GM12878 (cell line): ENCODE measurements around the gene UNC119B. TPM values are rescaled to one million over a fixed set of nuclear protein-coding genes. Genes with fewer than 3 reads are reported as not detected.

ENCODE experiments used
- ATAC-seq: fragments of 200-7000 bp; cut with Tn5 transposase; 3 replicates; pipeline ENCODE4 v1.9.1; 2020; ENCODE audit warnings: mild to moderate bottlenecking, moderate library complexity
- BruUV-seq: library from RNA; stranded (reverse); fragments of 400-500 nt; replicated peaks from 2 replicates; lab custom pipeline; 2021; lab: Mats Ljungman, UMichigan
- CTCF ChIA-PET: fragments of 300-600 bp; sonication (Branson Sonifier 250); formaldehyde crosslinking; extraction: SDS; loops from one replicate; lab custom pipeline; 2021; ENCODE audit warnings: inconsistent platforms; lab: Yijun Ruan, JAX
- POLR2A ChIA-PET: fragments of 350-600 bp; formaldehyde crosslinking; extraction: SDS; loops from one replicate; lab custom pipeline; 2021; ENCODE audit warnings: inconsistent platforms; lab: Charles Lee
- RAD21 ChIA-PET: fragments of 300-600 bp; sonication (Branson Sonifier 250); formaldehyde crosslinking; loops from one replicate; lab custom pipeline; 2023; ENCODE audit warnings: antibody characterized with exemption; ENCODE audit not compliant: unreplicated experiment; lab: Charles Lee
- SMC1A ChIA-PET: fragments of 300-600 bp; sonication (Branson Sonifier 250); formaldehyde crosslinking; loops from one replicate; lab custom pipeline; 2023; ENCODE audit not compliant: unreplicated experiment, uncharacterized antibody; lab: Charles Lee
- DNase-seq: peaks from one replicate; pipeline ENCODE4 v3.0.0-alpha.2; 2011; ENCODE audit warnings: low read depth, low spot score
- FAIRE-seq: peaks from 3 replicates; lab custom pipeline; 2011; peaks lifted over from hg19 to GRCh38; lab: Jason Lieb, UNC
- H2AFZ ChIP-seq: 2 replicates; pipeline ENCODE4 v1.6.0; 2011; ENCODE audit warnings: low read depth, low read length, control low read depth; ENCODE audit not compliant: control insufficient read depth
- H3K27ac ChIP-seq: 2 replicates; pipeline ENCODE4 v1.5.1; 2011; ENCODE audit warnings: control low read depth; ENCODE audit not compliant: control insufficient read depth, insufficient read depth
- H3K27me3 ChIP-seq, 2 experiments: replicated peaks in 1 of 2; 2 replicates each; pipeline versions ENCODE4 v1.6.0 to v1.6.1; 2011; ENCODE audit warnings: low read length in 1 of 2; ENCODE audit not compliant: control insufficient read depth in 2 of 2, insufficient read depth in 2 of 2
- H3K36me3 ChIP-seq, 2 experiments: 2 replicates each; pipeline ENCODE4 v1.5.1; 2011; ENCODE audit warnings: low read length in 1 of 2; ENCODE audit not compliant: control insufficient read depth in 2 of 2, insufficient read depth in 2 of 2
- H3K4me1 ChIP-seq: 2 replicates; pipeline ENCODE4 v1.6.1; 2011; ENCODE audit warnings: mild to moderate bottlenecking, low read length, moderate library complexity, mixed read lengths; ENCODE audit not compliant: control insufficient read depth, insufficient read depth
- H3K4me2 ChIP-seq: 2 replicates; pipeline ENCODE4 v1.6.0; 2011; ENCODE audit warnings: control low read depth; ENCODE audit not compliant: control insufficient read depth, insufficient read depth
- H3K4me3 ChIP-seq: fragments of 200-600 bp; sonication (generic); 2 replicates; pipeline ENCODE4 v1.5.1; 2016
- H3K79me2 ChIP-seq: 2 replicates; pipeline ENCODE4 v1.6.0; 2011; ENCODE audit warnings: low read length; ENCODE audit not compliant: control insufficient read depth, insufficient read depth
- H3K9ac ChIP-seq: 2 replicates; pipeline ENCODE4 v1.8.0; 2011; ENCODE audit warnings: low read length, control low read depth, mixed read lengths; ENCODE audit not compliant: control insufficient read depth, insufficient read depth
- H3K9me3 ChIP-seq: replicated peaks from 3 replicates; pipeline ENCODE4 v1.5.1; 2011; ENCODE audit warnings: mild to moderate bottlenecking, low read length; ENCODE audit not compliant: control insufficient read depth, insufficient read depth
- H4K20me1 ChIP-seq: 2 replicates; pipeline ENCODE4 v1.6.0; 2011; ENCODE audit not compliant: control insufficient read depth, insufficient read depth
- HSF1 ChIP-seq: fragments of 150-350 bp; IDR thresholded peaks from 2 replicates; pipeline ENCODE4 v1.6.1; 2014; ENCODE audit warnings: mild to moderate bottlenecking, low read depth, low read length
- KAT2A ChIP-seq: conservative IDR thresholded peaks from 2 replicates; pipeline ENCODE4 v1.6.1; 2011; ENCODE audit warnings: low read depth, low read length; ENCODE audit not compliant: control insufficient read depth
- NFXL1 ChIP-seq: fragments of 450-650 bp; IDR thresholded peaks from 2 replicates; pipeline ENCODE4 v1.6.1; 2017; ENCODE audit warnings: antibody characterized with exemption, mild to moderate bottlenecking, borderline replicate concordance
- NR2F1 ChIP-seq: fragments of 450-650 bp; conservative IDR thresholded peaks from 2 replicates; pipeline ENCODE4 v1.6.1; 2017; ENCODE audit warnings: mild to moderate bottlenecking
- PML ChIP-seq: IDR thresholded peaks from 2 replicates; pipeline ENCODE4 v1.6.1; 2012; ENCODE audit warnings: low read length, inconsistent platforms
- POLR2A ChIP-seq: IDR thresholded peaks from 2 replicates; pipeline ENCODE4 v1.6.1; 2011; ENCODE audit warnings: low read depth, mild to moderate bottlenecking, low read length
- RAD51 ChIP-seq: fragments of 450-650 bp; IDR thresholded peaks from 2 replicates; pipeline ENCODE4 v1.6.1; 2016; ENCODE audit warnings: moderate library complexity, mild to moderate bottlenecking, inconsistent platforms
- REST ChIP-seq: IDR thresholded peaks from 2 replicates; pipeline ENCODE4 v1.6.1; 2012; ENCODE audit warnings: mild to moderate bottlenecking, low read depth, low read length
- SMAD5 ChIP-seq: IDR thresholded peaks from 2 replicates; pipeline ENCODE4 v1.6.1; 2016; ENCODE audit warnings: antibody characterized with exemption, low read depth
- TARDBP ChIP-seq: IDR thresholded peaks from 2 replicates; pipeline ENCODE4 v1.6.1; 2016; ENCODE audit warnings: borderline replicate concordance
- WGBS: methylation state at CpG from one replicate; pipeline ENCODE4 v1.1.6; 2016; ENCODE audit warnings: low lambda C conversion rate; ENCODE audit not compliant: insufficient replicate concordance, insufficient coverage; ENCODE audit errors: missing lambda C conversion rate; 5-methylcytosine and 5-hydroxymethylcytosine counted together
- in situ Hi-C: fragments of 300-500 bp; cut with MboI; formaldehyde crosslinking; loops from 9 replicates; pipeline ENCODE4 v1.14.3; 2018; ENCODE audit warnings: mixed read lengths
- intact Hi-C: fragments of 100-400 bp; cut with micrococcal nuclease; formaldehyde crosslinking; loops from one replicate; pipeline ENCODE4 v1.14.2; 2022; ENCODE audit not compliant: unreplicated experiment
- polyA plus RNA-seq, 11 experiments: library from polyadenylated mRNA; depleted of rRNA in 4 of 11; unstranded in 6 of 11; stranded (reverse) in 5 of 11; fragments of >200 nt; fragmentation: Nextera tagmentation in 4 of 11; fragmentation: Illumina TruSeq in 1 of 11; extraction: Ambion mirVana in 4 of 11; extraction: Trizol in 1 of 11; gene quantifications; 1 replicate in 1 of 11; 2 replicates in 10 of 11; pipeline versions ENCODE4 v1.2.1 to v1.2.3, GENCODE V29; 2011 to 2016; ENCODE audit warnings: inconsistent platforms in 2 of 11, missing spikeins in 2 of 11, low read depth in 1 of 11
- total RNA-seq, 4 experiments: library from RNA; depleted of rRNA in 3 of 4; stranded (reverse); fragments of >200 nt in 3 of 4; fragmentation: Illumina TruSeq in 1 of 4; extraction: Trizol in 1 of 4; gene quantifications; 2 replicates each; pipeline versions ENCODE4 v1.2.1 to v1.2.3, GENCODE V29; 2013 to 2021

Gene UNC119B
- total and polyA plus RNA-seq, 10 of the 15 experiments (the other 5 are each of a cell fraction or from before 2014, with no cell fraction given), result 4.3 to 31.5 (median 10.5) TPM

GRCh38 chr12:120693848-120694247, 16.4 kb upstream of the UNC119B start:
- no peak for DNase-seq
- Histone ChIP-seq H3K9me3 (no peaks in the 10 kb centered on the region), H3K36me3 (peaks cover 23 to 40% of the 10 kb centered on the region in 2 experiments), H3K27me3 (no peaks in the 10 kb centered on the region), H3K27ac (no peak overlapping the region), H2AFZ (no peak overlapping the region), H3K79me2 (peaks cover 51% of the 10 kb centered on the region), H3K4me3 (no peak overlapping the region), H3K9ac (no peak overlapping the region), H3K4me1 (peaks cover 4% of the 10 kb centered on the region; the same call in 1 of the 2 replicates), H4K20me1 (no peaks in the 10 kb centered on the region; the same call in 1 of the 2 replicates), H3K4me2 (no peak overlapping the region)
- intact Hi-C loops (no loop called here), in situ Hi-C loops (no loop called here)
- WGBS, result 100% methylated on average over 4 of the region's 4 CpGs
- ChIA-PET CTCF (interaction anchor here (1.3 to 24.8 kb wide), 4 partner anchors 9 to 278 kb away, joined by 3 to 454 read pairs (median 6); partner anchors contain the start of genes CABP1 and POP5), POLR2A (interaction anchor here (1.2 kb wide), 1 partner anchor 8 kb away, joined by 3 read pairs; no protein-coding TSS in a partner anchor), SMC1A (interaction anchor here (0.9 to 10.8 kb wide), 4 partner anchors 18 to 278 kb away, joined by 4 to 149 read pairs (median 10); no protein-coding TSS in a partner anchor), RAD21 (interaction anchor here (0.6 to 2.0 kb wide), 2 partner anchors 46 to 225 kb away, joined by 4 to 7 read pairs; no protein-coding TSS in a partner anchor)
- ATAC-seq, result no peak
- FAIRE-seq, result no peak
- no TSS peak for BruUV-seq
- TF ChIP-seq HSF1 (no peak), RAD51 (no peak), TARDBP (no peak), POLR2A (no peak), REST (no peak), NR2F1 (no peak), SMAD5 (no peak), KAT2A (no peak), NFXL1 (no peak), PML (no peak)
